Liver (tissue), 9 donors: ENCODE results near the gene TBX6. TPM values are rescaled to one million over a fixed set of nuclear protein-coding genes. Genes with fewer than 3 reads are reported as not detected.

Experiments
- DNase-seq: peaks from one replicate; pipeline ENCODE4 v3.0.0-alpha.2; 2017; ENCODE audit warnings: low spot score
- H3K27ac ChIP-seq, 2 donors: one replicate each; pipeline ENCODE4 v1.7.0; 2013; ENCODE audit warnings: inconsistent platforms in 2 of 2, low read length in 2 of 2, control low read depth in 1 of 2, low read depth in 1 of 2, mild to moderate bottlenecking in 1 of 2
- H3K27me3 ChIP-seq, 4 donors: one replicate each; pipeline versions ENCODE4 v1.6.1 to v1.7.0; 2013; ENCODE audit warnings: low read length in 3 of 4, inconsistent platforms in 1 of 4, mild to moderate bottlenecking in 1 of 4, moderate library complexity in 1 of 4; ENCODE audit not compliant: control insufficient read depth in 4 of 4, insufficient read depth in 4 of 4
- H3K36me3 ChIP-seq, 4 donors: one replicate each; pipeline versions ENCODE4 v1.6.1 to v1.7.0; 2013; ENCODE audit warnings: low read length in 3 of 4, mild to moderate bottlenecking in 3 of 4, low read depth in 1 of 4, moderate library complexity in 1 of 4; ENCODE audit not compliant: control insufficient read depth in 4 of 4, insufficient read depth in 3 of 4
- H3K4me1 ChIP-seq, 4 donors: one replicate each; pipeline versions ENCODE4 v1.6.1 to v1.7.0; 2013; ENCODE audit warnings: low read length in 3 of 4, mild to moderate bottlenecking in 3 of 4, moderate library complexity in 1 of 4; ENCODE audit not compliant: control insufficient read depth in 4 of 4, insufficient read depth in 4 of 4
- H3K4me3 ChIP-seq, 3 donors: one replicate each; pipeline versions ENCODE4 v1.6.1 to v1.7.0; 2013; ENCODE audit warnings: low read length in 3 of 3, control low read depth in 1 of 3, low read depth in 1 of 3, mild to moderate bottlenecking in 1 of 3
- H3K9ac ChIP-seq, 2 donors: one replicate each; pipeline ENCODE4 v1.7.0; 2013; ENCODE audit warnings: low read length in 2 of 2, mild to moderate bottlenecking in 2 of 2, moderate library complexity in 2 of 2, control low read depth in 1 of 2, low read depth in 1 of 2
- H3K9me3 ChIP-seq, 4 donors: one replicate each; pipeline versions ENCODE4 v1.6.1 to v1.7.0; 2013; ENCODE audit warnings: low read length in 3 of 4; ENCODE audit not compliant: control insufficient read depth in 4 of 4
- EGR1 ChIP-seq, 2 donors: IDR thresholded peaks; 2 replicates each; pipeline ENCODE4 v1.6.1; 2016 to 2018; ENCODE audit warnings: antibody characterized with exemption in 2 of 2, low read depth in 2 of 2
- FOXA1 ChIP-seq: IDR thresholded peaks from 2 replicates; pipeline ENCODE4 v1.6.1; 2016; ENCODE audit warnings: antibody characterized with exemption
- FOXA2 ChIP-seq: IDR thresholded peaks from 2 replicates; pipeline ENCODE4 v1.6.1; 2016; ENCODE audit warnings: antibody characterized with exemption
- GABPA ChIP-seq, 2 donors: IDR thresholded peaks in 1 of 2; conservative IDR thresholded peaks in 1 of 2; 2 replicates each; pipeline ENCODE4 v1.6.1; 2016; ENCODE audit warnings: antibody characterized with exemption in 2 of 2, mild to moderate bottlenecking in 1 of 2, moderate library complexity in 1 of 2
- HNF4A ChIP-seq, 2 donors: conservative IDR thresholded peaks; 2 replicates each; pipeline ENCODE4 v1.6.1; 2016; ENCODE audit warnings: antibody characterized with exemption in 2 of 2, mild to moderate bottlenecking in 2 of 2
- HNF4G ChIP-seq: IDR thresholded peaks from 2 replicates; pipeline ENCODE4 v1.6.1; 2016; ENCODE audit warnings: antibody characterized with exemption
- MAX ChIP-seq: IDR thresholded peaks from 2 replicates; pipeline ENCODE4 v1.6.1; 2016; ENCODE audit warnings: antibody characterized with exemption
- NR2F2 ChIP-seq: IDR thresholded peaks from 2 replicates; pipeline ENCODE4 v1.6.1; 2016; ENCODE audit warnings: antibody characterized with exemption
- RAD21 ChIP-seq, 2 donors: IDR thresholded peaks; 2 replicates each; pipeline ENCODE4 v1.6.1; 2016; ENCODE audit warnings: antibody characterized with exemption in 2 of 2, mild to moderate bottlenecking in 2 of 2
- REST ChIP-seq: IDR thresholded peaks from 2 replicates; pipeline ENCODE4 v1.6.1; 2016; ENCODE audit warnings: antibody characterized with exemption, mild to moderate bottlenecking
- RXRA ChIP-seq, 2 donors: IDR thresholded peaks; 2 replicates each; pipeline ENCODE4 v1.6.1; 2017 to 2018; ENCODE audit warnings: antibody characterized with exemption in 2 of 2, mild to moderate bottlenecking in 1 of 2
- SP1 ChIP-seq: IDR thresholded peaks from 2 replicates; pipeline ENCODE4 v1.6.1; 2018; ENCODE audit warnings: antibody characterized with exemption, mild to moderate bottlenecking
- TAF1 ChIP-seq: conservative IDR thresholded peaks from 2 replicates; pipeline ENCODE4 v1.6.1; 2016; ENCODE audit warnings: antibody characterized with exemption, mild to moderate bottlenecking
- YY1 ChIP-seq: IDR thresholded peaks from 2 replicates; pipeline ENCODE4 v1.6.1; 2016; ENCODE audit warnings: antibody characterized with exemption, mild to moderate bottlenecking
- ZBTB33 ChIP-seq: IDR thresholded peaks from 2 replicates; pipeline ENCODE4 v1.6.1; 2016; ENCODE audit warnings: antibody characterized with exemption
- WGBS: extraction: QIAGEN DNeasy Blood & Tissue Kit; methylation state at CpG from one replicate; pipeline ENCODE4 v1.1.7; 2013; 5-methylcytosine and 5-hydroxymethylcytosine counted together
- polyA plus RNA-seq, 2 donors: library from polyadenylated mRNA; stranded (reverse) in 1 of 2; unstranded in 1 of 2; fragments of 200-250 nt in 1 of 2; fragments of >200 nt in 1 of 2; fragmentation: Nextera tagmentation in 1 of 2; extraction: Ambion mirVana in 1 of 2; gene quantifications; one replicate each; pipeline versions ENCODE4 v1.2.1 to v1.2.3, GENCODE V29; 2013 to 2015
- total RNA-seq, 2 donors: library from RNA; depleted of rRNA; stranded (reverse); fragments of >200 nt; gene quantifications; one replicate each; pipeline ENCODE4 v1.2.3, GENCODE V29; 2014
- TF ChIP-seq, protein P1 (sequence below): fragments of 150-350 bp; IDR thresholded peaks from 2 replicates; pipeline ENCODE4 v1.5.1; 2017; ENCODE audit warnings: improper control_type of control experiment, low read depth, low read length; ENCODE audit not compliant: missing input control
- TF ChIP-seq, protein P2 (sequence below): IDR thresholded peaks from 2 replicates; pipeline ENCODE4 v1.6.1; 2016; ENCODE audit warnings: antibody characterized with exemption
- donor health status: healthy.
- donor health status: healthy.
- donor health status: healthy.
- donor health status: healthy.
- donor health status: healthy.

Gene TBX6
- total and polyA plus RNA-seq, 4 donors: 0.09 to 0.26 (median 0.18) TPM

GRCh38 chr16:30095166-30096078 lies 3.7 kb upstream of the TBX6 start:
- peak; percentile 54 for DNase-seq
- Histone ChIP-seq H3K36me3 (peaks cover 0 to 6% (median under 1%) of the 10 kb centered on the region in 4 donors), H3K4me1 (peaks cover 12 to 38% (median 24%) of the 10 kb centered on the region in 4 donors), H3K4me3 (peak overlapping the region; percentile 66 to 86 (median 80)), H3K9me3 (peaks cover 0 to 13% (median 2%) of the 10 kb centered on the region in 4 donors), H3K9ac (peak overlapping the region; percentile 61 to 79), H3K27me3 (no peaks in the 10 kb centered on the region), H3K27ac (peak overlapping the region; percentile 69 to 86)
- WGBS: 29% methylated on average over 47 of the region's 47 CpGs
- TF ChIP-seq RXRA (IDR thresholded peaks at IDR 0.05) (no peak), GABPA (IDR thresholded peaks at IDR 0.05 in 1 of 2, conservative IDR thresholded peaks at IDR 0.05 in 1 of 2) (no peak), HNF4G (no peak), FOXA1 (no peak), MAX (no peak), REST (no peak), TAF1 (no peak), EGR1 (IDR thresholded peaks at IDR 0.05; ENCODE audit: low read depth in 2 of 2) (no peak), RAD21 (IDR thresholded peaks at IDR 0.05) (no peak), HNF4A (conservative IDR thresholded peaks at IDR 0.05) (no peak), ZBTB33 (no peak), FOXA2 (no peak), NR2F2 (no peak), SP1 (no peak), YY1 (no peak)
- TF ChIP-seq, protein P1, sequence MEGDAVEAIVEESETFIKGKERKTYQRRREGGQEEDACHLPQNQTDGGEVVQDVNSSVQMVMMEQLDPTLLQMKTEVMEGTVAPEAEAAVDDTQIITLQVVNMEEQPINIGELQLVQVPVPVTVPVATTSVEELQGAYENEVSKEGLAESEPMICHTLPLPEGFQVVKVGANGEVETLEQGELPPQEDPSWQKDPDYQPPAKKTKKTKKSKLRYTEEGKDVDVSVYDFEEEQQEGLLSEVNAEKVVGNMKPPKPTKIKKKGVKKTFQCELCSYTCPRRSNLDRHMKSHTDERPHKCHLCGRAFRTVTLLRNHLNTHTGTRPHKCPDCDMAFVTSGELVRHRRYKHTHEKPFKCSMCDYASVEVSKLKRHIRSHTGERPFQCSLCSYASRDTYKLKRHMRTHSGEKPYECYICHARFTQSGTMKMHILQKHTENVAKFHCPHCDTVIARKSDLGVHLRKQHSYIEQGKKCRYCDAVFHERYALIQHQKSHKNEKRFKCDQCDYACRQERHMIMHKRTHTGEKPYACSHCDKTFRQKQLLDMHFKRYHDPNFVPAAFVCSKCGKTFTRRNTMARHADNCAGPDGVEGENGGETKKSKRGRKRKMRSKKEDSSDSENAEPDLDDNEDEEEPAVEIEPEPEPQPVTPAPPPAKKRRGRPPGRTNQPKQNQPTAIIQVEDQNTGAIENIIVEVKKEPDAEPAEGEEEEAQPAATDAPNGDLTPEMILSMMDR: no peak
- TF ChIP-seq, protein P2, sequence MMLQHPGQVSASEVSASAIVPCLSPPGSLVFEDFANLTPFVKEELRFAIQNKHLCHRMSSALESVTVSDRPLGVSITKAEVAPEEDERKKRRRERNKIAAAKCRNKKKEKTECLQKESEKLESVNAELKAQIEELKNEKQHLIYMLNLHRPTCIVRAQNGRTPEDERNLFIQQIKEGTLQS: no peak
